GM18867 (cell line): Measurements from ENCODE around the gene CAMK2D.

ENCODE experiments used
- ATAC-seq: cut with Tn5 transposase; IDR thresholded peaks from one replicate; pipeline ENCODE4 v1.9.1; 2021; ENCODE audit warnings: mild to moderate bottlenecking, moderate library complexity; ENCODE audit not compliant: unreplicated experiment

The CAMK2D gene

DNA sequence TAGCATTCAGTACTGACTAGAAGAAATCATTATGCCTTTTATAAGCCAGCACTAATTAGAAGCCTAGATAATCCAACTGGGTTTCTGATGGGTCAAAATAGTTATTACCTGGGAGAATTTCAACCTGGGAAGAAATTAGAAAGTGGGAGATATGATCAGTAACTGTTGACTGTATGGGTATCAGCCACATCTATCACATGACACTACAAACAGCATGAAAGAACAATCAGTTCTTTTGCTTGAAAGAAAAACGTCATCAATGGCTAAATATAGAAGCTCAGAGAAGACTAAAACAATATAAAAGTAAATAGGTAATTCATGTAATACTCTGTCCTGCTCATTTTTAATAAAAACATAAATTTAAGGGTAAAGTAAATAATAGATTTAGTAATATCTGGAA lies 145.1 kb downstream of the CAMK2D start:
- no peak for ATAC-seq

DNA sequence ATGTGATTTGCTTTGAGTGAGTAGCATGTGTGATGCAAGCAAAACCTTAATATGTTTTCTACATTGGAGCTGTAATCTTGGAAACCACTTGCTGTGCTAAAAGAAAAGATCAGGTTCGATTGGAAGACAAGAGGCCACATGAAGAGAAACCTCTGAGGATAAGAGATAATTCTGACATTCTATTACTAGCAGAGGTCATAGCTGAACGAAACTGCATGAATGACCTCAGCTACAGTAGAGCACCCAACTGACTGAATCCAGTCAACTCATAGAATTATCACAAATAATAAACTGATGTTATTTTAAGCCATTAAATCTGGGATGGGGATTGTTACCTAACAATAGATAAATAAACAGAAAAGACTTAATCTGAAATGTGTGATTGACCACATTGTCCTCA lies 147.1 kb downstream of the CAMK2D start:
- no peak for ATAC-seq

DNA sequence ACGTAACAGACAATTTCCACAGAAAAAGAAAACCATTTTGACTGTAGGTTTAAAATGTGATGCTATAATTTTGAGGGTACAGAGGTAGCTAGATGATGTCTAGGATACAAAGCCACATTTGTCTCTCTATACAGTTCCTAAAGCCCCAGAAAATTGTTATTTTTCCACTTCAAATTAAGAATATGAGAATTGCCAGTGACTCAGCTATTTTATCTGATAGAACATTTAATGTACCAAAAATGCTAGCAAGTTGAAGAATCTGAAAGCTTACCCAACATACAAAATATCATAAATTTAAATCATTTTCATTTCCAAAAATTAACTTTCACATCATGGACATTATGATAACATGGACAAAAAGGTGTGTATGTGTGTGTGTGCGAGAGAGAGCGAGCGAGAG lies 148.0 kb downstream of the CAMK2D start:
- no peak for ATAC-seq

DNA sequence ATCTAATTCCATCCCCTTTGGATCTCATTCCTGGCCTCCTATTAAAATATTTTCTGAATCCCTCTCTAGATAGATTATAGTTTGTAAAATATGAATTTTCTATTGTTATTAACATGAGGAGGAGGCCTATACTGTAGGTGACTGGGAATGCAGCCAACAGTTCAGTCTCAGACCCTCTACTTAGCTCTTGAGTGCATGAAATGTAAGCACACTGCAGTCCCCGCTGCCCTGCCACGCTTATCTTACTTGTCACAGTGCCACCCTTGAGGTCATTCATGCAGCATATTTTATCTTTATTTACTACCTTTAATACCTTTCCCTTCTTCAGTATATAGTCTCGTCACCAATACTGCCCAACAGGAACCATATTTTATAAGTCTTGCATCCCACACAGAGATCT lies 151.0 kb downstream of the CAMK2D start:
- no peak for ATAC-seq

DNA sequence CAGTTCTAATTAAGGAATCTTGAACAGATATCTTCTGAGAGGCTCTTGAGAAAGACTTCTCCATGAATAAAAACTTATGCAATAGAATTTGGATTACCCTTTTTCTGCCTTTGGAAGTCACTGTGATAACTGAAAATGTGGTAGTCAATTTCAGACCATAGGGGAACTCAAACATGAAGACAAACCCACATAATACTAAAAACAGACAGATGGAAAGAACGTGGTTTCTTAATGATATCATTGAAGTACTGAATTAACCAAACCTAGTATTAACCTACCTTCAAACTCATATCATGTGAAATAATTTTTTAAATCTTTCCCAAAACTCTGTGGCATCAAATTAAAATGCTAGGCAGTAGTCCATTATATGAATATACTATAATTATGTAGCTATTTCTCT lies 153.5 kb downstream of the CAMK2D start:
- peak; percentile 56 for ATAC-seq

DNA sequence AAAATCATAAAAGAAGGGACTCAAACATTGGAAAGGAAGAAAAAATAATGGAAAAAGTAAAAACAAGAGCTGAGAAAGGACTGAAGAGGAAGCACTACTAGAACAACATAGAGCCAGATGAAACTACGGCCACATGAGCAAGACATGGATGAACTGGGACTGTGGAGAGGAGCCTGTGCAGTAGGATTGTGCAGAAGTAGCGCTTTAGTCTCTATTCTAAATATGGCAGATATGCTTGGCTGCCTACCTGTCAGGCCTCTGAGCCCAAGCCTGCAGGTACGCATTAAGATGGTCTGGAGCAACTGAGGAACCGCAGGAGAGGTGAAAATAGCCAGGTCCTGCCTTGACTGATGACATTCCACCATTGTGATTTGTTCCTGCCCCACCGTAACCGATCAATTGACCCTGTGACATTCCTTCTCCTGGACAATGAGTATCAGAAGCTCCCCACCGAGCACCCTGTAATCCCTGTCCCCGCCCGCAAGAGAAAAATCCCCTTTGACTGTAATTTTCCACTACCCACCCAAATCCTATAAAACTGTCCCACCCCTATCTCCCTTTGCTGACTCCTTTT lies 154.3 kb downstream of the CAMK2D start:
- no peak for ATAC-seq

DNA sequence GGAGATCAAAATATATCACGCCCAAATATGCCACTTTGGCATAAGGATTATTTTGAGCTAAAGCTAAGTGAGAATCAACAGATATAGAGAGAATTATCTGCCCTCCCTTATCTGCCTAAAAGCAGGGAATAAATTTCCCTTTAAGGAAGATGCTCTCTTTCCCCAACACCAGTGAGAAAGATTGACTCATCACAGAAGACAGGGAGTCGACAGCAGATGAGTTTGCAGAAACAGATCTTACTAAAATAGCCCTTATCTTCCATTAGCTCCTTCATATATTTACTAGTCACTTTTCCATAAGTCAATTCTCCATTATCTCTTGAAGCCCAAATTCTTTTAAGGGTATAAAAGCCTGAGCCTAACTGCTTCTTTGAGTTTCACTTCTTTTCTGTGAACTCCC lies 156.6 kb downstream of the CAMK2D start:
- no peak for ATAC-seq

DNA sequence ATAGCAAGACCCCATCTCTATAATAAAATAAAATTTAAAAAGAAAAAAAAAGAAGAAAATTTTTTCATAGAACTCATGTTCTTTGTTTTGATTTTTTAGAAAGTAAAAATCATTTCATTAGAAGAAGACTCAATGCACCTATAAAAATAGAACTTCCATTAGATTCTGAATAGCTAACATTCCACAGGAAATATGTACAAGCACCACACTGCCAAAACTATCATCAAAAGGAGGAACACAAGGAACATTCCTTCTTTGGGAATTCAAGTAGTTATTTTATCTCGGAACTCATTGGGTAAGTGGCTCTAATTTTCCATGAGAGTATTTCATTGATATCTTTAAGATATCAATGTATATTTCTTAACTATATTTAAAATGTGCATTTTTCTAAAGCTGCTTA lies 157.6 kb downstream of the CAMK2D start:
- no peak for ATAC-seq

DNA sequence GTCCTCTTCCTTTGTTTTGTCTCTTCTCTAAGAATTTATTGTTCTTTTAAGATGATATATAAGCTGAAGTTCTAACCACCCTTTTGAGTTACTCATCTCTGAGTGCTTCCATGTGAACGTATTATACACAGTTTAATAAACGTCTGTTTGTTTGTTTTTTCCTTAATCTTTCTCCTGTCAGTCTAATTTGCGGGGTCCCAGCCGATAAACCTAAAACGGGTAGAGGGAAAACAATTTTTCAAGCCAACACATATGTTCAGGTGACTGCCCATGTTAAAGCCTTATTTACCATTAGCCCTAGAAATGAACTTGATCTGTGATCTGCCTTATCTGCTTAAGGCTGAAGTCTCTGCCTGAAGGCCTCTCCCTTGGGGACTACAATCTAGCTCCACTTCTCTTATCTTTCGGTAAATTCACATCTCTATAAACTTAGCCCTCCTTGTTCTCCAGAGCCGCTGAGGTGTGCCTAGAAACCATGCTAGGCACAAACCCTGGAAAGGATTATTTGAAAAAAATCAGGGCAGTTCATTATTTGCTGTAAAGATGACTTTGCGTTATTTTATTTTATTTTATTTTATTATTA lies 158.8 kb downstream of the CAMK2D start:
- no peak for ATAC-seq

DNA sequence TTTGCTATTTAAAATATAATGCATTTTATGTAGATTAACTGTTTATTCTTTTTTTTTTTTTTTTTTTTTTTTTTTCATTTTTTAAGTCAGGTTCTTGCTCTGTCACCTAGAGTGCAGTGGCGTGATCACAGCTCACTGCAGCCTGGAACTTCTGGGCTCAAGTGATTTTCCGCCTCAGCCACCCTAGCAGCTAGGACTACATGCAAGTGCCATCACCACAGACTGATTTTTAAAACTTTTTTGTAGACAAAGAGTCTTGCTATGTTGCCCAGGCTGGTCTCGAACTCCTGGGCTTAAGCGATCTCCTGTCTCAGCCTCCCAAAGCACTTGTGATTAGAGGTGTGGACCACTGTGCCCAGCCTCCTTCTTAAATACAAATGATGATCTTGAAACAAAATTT lies 159.9 kb downstream of the CAMK2D start:
- no peak for ATAC-seq

DNA sequence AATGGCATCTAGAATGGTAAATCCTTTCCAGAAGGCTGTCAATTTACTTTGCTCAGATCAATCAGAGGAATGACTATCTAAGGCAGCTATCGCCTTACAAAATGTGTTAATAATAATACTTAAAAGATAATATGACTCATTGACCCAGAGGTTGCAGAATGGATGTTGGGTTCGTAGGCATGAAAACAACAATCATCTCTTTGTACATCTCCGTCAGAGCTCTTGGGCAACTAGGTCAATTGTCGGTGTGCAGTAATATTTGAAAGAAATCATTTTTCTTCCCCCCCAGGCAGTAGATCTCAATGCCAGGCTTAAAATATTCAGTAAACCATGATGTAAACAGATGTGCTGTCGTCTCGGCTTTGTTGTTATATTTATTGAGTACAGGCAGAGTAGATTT lies 165.1 kb downstream of the CAMK2D start:
- ATAC-seq, result no peak

DNA sequence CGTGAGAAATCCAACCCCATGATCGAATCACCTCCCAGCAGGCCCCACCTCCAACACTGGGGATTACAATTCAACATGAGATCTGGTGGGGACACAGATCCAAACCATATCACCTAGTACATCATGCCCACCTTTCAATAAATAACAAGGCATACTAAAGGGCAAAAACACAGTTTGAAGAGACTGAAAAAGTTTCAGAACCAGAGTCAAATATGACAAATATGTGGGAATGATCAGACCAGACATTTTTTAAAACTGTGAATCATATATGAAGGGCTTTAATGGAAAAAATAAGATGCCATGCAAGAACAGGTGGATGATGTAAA lies 167.3 kb downstream of the CAMK2D start:
- no peak for ATAC-seq

DNA sequence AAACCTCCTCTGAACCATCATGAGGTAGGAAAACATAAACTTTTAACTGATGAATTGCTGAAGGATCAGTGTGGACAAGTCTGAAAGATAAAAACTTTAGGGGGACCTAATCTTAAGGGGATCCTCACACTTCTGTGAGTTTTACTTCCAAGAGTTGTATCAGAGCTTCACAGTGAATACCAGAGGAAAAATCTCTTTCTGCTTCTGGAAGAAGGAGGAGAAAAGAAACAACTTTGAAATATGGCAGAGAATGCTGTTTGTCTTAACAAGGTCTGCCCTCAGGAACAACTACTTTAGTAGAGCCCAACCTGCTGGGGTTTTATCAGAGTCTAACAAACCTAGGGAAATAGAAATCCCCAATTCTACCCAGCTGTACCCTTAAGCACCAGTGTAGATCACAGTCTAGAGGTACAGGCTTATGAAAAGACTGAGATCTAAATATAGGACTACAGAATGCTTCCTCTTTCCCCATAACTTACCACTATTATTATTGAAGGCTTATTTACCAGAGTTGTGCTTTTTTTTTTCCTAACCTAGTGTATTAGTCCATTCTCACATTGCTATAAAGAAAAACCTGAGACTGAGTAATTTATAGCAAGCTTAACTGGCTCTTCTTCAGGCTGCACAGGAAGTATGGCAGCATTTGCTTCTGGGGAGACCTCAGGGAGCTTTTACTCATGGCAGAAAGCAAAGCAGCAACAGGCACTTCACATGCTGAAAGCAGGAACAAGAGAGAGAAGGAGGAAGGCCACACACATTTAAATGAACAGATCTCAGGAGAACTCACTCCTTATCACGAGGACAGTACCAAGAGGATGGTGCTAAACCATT lies 167.9 kb downstream of the CAMK2D start:
- ATAC-seq, result peak; percentile 87

DNA sequence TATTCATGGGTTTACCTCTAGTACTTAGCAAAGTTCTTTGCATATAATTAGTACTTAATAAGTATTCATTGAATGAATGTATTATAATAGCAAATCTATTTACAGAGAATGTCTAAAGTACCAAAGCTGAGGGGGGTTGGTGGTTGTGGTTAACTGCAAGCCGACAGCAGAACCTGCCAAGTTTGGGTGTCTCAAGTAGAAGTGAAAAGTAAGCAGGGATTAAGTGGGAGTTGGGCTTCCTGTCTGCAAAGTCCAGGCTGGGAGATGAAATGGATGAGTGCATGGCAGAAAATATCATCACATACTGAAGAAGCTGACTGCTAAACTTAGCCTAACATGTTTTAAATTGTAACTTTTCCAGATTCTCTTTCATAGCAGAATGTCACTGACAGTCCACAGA lies 169.6 kb downstream of the CAMK2D start:
- no peak for ATAC-seq

DNA sequence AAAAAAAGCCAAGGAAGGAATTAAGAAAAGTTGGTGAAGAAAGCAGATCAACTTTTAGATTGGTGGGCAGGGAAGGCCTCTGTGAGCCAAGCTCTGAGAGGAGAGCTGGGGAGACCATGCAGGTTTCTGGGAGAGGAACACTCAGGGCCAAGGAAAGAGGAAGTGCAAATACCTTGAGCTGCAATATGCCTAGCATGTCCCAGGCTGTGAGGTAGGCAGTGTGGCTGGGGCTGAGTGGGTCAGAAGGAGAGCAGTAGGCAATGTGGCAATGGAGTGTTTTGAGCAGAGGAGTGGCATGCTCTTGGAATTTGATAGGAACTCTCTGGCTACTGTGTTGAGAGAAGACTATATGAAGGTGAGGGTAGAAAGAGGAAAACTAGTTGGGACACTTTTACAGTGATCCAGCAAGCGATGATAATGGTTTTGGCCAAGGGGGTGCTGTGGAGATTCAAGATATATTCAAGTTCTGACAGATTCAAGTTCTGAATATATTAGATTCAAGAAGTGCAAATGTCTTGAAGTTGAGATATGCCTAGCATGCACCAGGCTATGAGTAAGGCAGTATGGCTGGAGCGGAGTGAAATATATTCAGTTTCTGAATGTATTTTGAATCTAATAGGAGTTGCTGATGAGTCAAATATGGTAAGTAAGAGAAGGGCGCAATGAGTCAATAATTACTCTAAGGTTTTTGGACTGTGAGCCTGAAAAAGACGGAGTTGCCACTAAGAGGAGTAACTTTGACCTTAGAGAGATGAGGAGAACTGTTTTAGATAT lies 172.5 kb downstream of the CAMK2D start:
- no peak for ATAC-seq

DNA sequence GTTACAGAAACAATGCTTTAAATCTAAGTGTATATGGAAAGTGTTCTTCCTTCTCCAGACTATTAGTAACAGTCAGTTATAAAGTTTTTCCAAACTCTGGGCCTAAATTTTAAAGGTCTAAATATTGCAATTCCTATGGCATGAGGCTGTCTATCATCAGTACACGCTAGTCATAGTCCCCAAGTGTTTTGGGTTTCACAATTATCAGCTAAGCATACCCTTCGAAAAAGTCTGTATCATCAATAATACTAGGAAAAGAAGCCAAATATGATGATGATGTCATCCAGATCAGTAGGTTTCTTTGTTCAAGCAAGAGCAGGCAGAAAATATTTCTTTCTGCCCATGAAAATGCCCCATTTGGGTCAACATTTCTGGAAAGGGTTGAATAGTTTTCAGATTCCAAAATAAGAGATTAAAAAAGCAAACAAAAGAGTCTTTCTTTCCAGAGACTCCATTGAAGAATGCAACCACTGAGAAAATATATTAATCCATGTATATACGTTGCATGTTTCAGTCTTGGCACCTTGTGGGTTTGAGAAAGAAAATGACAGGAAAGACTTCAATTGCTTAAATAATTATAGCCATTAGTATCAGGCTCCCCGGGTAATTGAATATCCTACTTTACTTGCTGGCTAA lies 173.8 kb downstream of the CAMK2D start:
- no peak for ATAC-seq

DNA sequence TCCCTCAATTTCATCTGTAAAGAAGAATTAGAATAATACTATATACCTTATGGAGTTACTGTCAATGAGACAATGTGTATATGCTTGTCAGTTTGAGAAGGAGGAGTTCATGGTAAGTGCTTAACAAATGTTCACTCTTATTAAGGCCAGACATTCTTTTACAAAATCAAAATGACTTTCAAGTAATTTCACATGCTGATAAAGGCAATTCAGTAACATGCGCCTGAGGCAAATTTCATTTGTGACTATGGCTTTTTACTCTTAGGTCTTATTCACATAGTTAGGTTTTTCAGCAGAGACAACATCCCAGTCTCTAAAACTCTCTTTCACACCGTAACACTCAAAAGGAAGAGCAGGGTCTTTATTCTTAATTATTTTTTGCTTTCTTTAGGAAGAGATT lies 174.4 kb downstream of the CAMK2D start:
- ATAC-seq, result no peak

DNA sequence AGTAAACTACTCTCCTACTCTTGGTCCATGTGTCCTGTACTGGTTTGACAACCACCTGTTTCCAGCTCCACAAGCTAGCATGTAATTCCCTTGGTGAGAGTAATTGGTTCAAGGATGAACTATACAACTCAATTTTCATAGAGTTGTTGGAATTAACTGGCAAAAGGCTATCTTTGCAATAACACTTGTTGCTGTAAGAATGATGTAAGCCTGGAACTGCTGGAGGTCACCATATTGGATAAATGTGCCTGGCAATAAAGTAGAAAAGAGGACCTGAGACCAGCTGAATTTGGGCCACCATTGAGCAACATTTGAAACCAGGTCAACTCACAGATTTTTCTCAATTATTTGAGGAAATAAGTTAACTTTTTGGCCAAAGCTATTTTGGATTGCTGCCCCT lies 175.5 kb downstream of the CAMK2D start:
- ATAC-seq, result no peak

DNA sequence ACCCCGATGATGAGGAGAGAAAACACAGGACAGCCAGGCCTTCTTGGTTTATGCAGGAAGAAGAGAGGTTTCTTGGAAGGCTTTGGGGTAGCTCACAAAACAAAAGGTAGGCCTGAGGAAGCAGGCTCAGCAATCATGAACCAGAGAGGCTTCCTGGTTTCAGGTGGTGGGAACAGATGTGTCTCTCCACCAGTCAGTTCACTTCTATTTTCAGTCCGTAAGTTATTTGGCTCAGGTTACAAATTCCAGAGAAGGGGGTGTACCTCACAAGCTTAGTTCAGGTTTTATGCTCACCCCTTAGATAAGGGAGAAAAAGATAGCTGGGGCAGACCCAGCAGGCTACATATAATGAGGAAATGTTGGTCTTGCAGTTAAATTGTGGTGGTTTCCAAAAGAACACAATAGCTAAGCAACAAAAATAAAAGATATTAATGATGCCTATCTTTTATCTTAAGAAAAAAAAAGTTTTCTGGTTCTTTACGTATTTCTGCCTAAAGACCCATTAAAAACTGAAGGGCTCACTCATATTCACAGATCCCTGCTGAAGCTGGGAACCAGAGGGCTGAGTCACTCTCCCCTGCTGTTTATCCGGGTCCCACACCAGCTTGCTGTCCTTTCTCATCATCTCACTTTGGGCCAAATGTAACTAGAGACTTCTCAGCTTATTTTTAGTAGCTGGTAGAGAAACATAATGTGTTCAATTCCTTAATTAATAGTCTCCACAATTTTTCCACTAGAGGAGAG lies 177.0 kb downstream of the CAMK2D start:
- ATAC-seq, result no peak

DNA sequence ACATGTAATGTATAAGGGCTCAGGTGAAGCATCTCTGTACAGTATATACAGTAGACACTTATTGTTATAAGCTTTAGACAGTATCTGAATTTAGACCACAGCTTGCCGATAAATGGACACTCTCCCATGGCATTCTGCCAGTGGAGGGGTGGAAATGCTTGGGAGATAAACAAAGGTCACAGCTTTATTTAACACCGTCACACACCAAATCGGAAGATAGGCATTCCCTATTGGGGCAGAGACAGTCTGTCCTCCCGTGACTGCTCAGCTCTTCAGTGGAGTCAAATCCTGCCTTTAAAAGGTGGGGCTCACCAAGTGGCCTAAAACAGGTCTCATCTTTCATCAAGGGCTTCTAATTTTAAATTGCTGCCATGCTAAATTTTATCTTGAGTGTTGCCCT lies 178.8 kb downstream of the CAMK2D start:
- ATAC-seq, result no peak

DNA sequence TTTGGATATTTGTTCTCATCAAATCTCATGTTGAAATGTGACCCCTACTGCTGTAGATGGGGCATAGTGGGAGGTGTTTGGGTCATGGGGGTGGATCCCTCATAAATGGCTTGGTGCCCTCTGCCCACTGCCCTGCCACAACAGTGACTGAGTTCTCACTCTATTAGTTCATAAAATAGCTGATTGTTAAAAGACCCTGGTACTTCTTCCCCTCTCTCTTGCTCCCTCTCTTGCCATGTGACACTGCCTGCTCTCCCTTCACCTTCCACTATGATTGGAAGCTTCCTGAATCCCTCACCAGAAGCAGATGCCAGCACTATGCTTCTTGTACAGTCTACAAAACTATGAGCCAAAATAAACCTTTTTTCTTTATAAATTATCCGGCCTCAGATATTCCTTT lies 182.2 kb downstream of the CAMK2D start:
- no peak for ATAC-seq
